HEK293 (cell line): ENCODE results near the gene PNLIP.

Experiments used
- CTCF ChIA-PET: fragments of 350-600 bp; formaldehyde crosslinking; extraction: SDS; loops from one replicate; lab custom pipeline; 2021; ENCODE audit warnings: antibody characterized with exemption; lab: Yijun Ruan, JAX
- POLR2A ChIA-PET: fragments of 300-600 bp; formaldehyde crosslinking; extraction: SDS; loops from one replicate; lab custom pipeline; 2020; ENCODE audit warnings: antibody characterized with exemption, inconsistent platforms; lab: Yijun Ruan, JAX
- H3K27ac ChIP-seq: fragments of 200-500 bp; sonication (Bioruptor generic); 2 replicates; pipeline ENCODE4 v1.5.1; 2014; ENCODE audit warnings: low read depth, low read length, control low read depth, inconsistent platforms; ENCODE audit errors: extremely low read depth
- H3K36me3 ChIP-seq, 2 experiments: fragments of 200-500 bp in 1 of 2; sonication (Bioruptor generic) in 1 of 2; 1 replicate in 1 of 2; 2 replicates in 1 of 2; pipeline ENCODE4 v1.5.1; 2014 to 2017; ENCODE audit warnings: inconsistent platforms in 2 of 2, low read length in 2 of 2; ENCODE audit not compliant: control insufficient read depth in 2 of 2, insufficient read depth in 1 of 2
- H3K4me1 ChIP-seq: fragments of 200-500 bp; sonication (Bioruptor generic); 2 replicates; pipeline ENCODE4 v1.5.1; 2014; ENCODE audit warnings: mild to moderate bottlenecking, low read length, inconsistent platforms; ENCODE audit not compliant: control insufficient read depth, insufficient read depth
- H3K4me3 ChIP-seq: 2 replicates; pipeline ENCODE4 v1.5.1; 2011; ENCODE audit warnings: low read depth, mild to moderate bottlenecking, control low read depth, low read length, moderate library complexity
- H3K9me3 ChIP-seq: fragments of 200-500 bp; sonication (Bioruptor generic); 2 replicates; pipeline ENCODE4 v1.5.1; 2014; ENCODE audit warnings: low read depth, low read length, inconsistent platforms; ENCODE audit not compliant: control insufficient read depth, insufficient read depth
- ELK4 ChIP-seq: IDR thresholded peaks from 2 replicates; pipeline ENCODE4 v1.6.1; 2011; ENCODE audit warnings: mild to moderate bottlenecking, low read depth, low read length, borderline replicate concordance
- MZF1 ChIP-seq: fragments of 450-650 bp; formaldehyde crosslinking; IDR thresholded peaks from 2 replicates; pipeline ENCODE4 v1.5.1; 2017; ENCODE audit warnings: missing biosample characterization, missing genetic modification characterization, borderline replicate concordance
- RBAK ChIP-seq: fragments of 450-650 bp; formaldehyde crosslinking; IDR thresholded peaks from 2 replicates; pipeline ENCODE4 v1.5.1; 2016; ENCODE audit warnings: missing biosample characterization, missing genetic modification characterization
- SCRT2 ChIP-seq: fragments of 450-650 bp; formaldehyde crosslinking; IDR thresholded peaks from 2 replicates; pipeline ENCODE4 v1.5.1; 2016; ENCODE audit warnings: missing biosample characterization, missing genetic modification characterization
- SETDB1 ChIP-seq: IDR thresholded peaks from one replicate; pipeline ENCODE4 v1.6.1; 2017; ENCODE audit warnings: mild to moderate bottlenecking, low read length, moderate library complexity, mixed read lengths; ENCODE audit not compliant: insufficient read length
- SP7 ChIP-seq: fragments of 450-650 bp; formaldehyde crosslinking; IDR thresholded peaks from 2 replicates; pipeline ENCODE4 v1.5.1; 2016; ENCODE audit warnings: missing biosample characterization, missing genetic modification characterization
- TCF7L2 ChIP-seq: IDR thresholded peaks from 2 replicates; pipeline ENCODE4 v1.6.1; 2011; ENCODE audit warnings: low read depth, mild to moderate bottlenecking, inconsistent platforms, low read length, moderate library complexity, borderline replicate concordance
- YY1 ChIP-seq: fragments of 450-650 bp; formaldehyde crosslinking; IDR thresholded peaks from 2 replicates; pipeline ENCODE4 v1.5.1; 2018; ENCODE audit warnings: missing biosample characterization, missing genetic modification characterization
- ZBTB20 ChIP-seq: fragments of 450-650 bp; formaldehyde crosslinking; IDR thresholded peaks from 2 replicates; pipeline ENCODE4 v1.5.1; 2016; ENCODE audit warnings: missing biosample characterization, missing genetic modification characterization
- ZBTB21 ChIP-seq: fragments of 450-650 bp; formaldehyde crosslinking; IDR thresholded peaks from 2 replicates; pipeline ENCODE4 v1.5.1; 2017; ENCODE audit warnings: missing biosample characterization, missing genetic modification characterization
- ZFP37 ChIP-seq: fragments of 450-650 bp; formaldehyde crosslinking; IDR thresholded peaks from 2 replicates; pipeline ENCODE4 v1.5.1; 2016; ENCODE audit warnings: missing biosample characterization, missing genetic modification characterization
- ZNF184 ChIP-seq: fragments of 450-650 bp; IDR thresholded peaks from 2 replicates; pipeline ENCODE4 v1.5.1; 2018; ENCODE audit warnings: missing biosample characterization, mild to moderate bottlenecking, missing genetic modification characterization
- ZNF214 ChIP-seq: fragments of 450-650 bp; formaldehyde crosslinking; IDR thresholded peaks from 2 replicates; pipeline ENCODE4 v1.5.1; 2017; ENCODE audit warnings: missing biosample characterization, mild to moderate bottlenecking, missing genetic modification characterization, borderline replicate concordance
- ZNF23 ChIP-seq: fragments of 450-650 bp; formaldehyde crosslinking; IDR thresholded peaks from 2 replicates; pipeline ENCODE4 v1.5.1; 2016; ENCODE audit warnings: missing biosample characterization, missing genetic modification characterization, borderline replicate concordance
- ZNF335 ChIP-seq: fragments of 450-650 bp; formaldehyde crosslinking; conservative IDR thresholded peaks from 2 replicates; pipeline ENCODE4 v1.5.1; 2016; ENCODE audit warnings: missing biosample characterization, missing genetic modification characterization
- ZNF366 ChIP-seq: fragments of 450-650 bp; formaldehyde crosslinking; conservative IDR thresholded peaks from 2 replicates; pipeline ENCODE4 v1.5.1; 2016; ENCODE audit warnings: missing biosample characterization, missing genetic modification characterization
- ZNF391 ChIP-seq: fragments of 450-650 bp; formaldehyde crosslinking; IDR thresholded peaks from 2 replicates; pipeline ENCODE4 v1.5.1; 2016; ENCODE audit warnings: low read depth, missing biosample characterization, missing genetic modification characterization, borderline replicate concordance
- ZNF416 ChIP-seq: fragments of 450-650 bp; formaldehyde crosslinking; IDR thresholded peaks from 2 replicates; pipeline ENCODE4 v1.5.1; 2016; ENCODE audit warnings: missing biosample characterization, missing genetic modification characterization
- ZNF549 ChIP-seq: fragments of 450-650 bp; IDR thresholded peaks from 2 replicates; pipeline ENCODE4 v1.5.1; 2018; ENCODE audit warnings: missing biosample characterization, missing genetic modification characterization, mild to moderate bottlenecking, inconsistent platforms, moderate library complexity
- ZNF629 ChIP-seq: fragments of 450-650 bp; formaldehyde crosslinking; IDR thresholded peaks from 2 replicates; pipeline ENCODE4 v1.5.1; 2017; ENCODE audit warnings: missing biosample characterization, missing genetic modification characterization
- ZNF660 ChIP-seq: fragments of 450-650 bp; IDR thresholded peaks from 2 replicates; pipeline ENCODE4 v1.5.1; 2018; ENCODE audit warnings: missing biosample characterization, mild to moderate bottlenecking, missing genetic modification characterization
- ZNF791 ChIP-seq: fragments of 450-650 bp; formaldehyde crosslinking; IDR thresholded peaks from 2 replicates; pipeline ENCODE4 v1.5.1; 2016; ENCODE audit warnings: missing biosample characterization, missing genetic modification characterization
- ZSCAN5A ChIP-seq: fragments of 450-650 bp; formaldehyde crosslinking; IDR thresholded peaks from 2 replicates; pipeline ENCODE4 v1.5.1; 2016; ENCODE audit warnings: missing biosample characterization, missing genetic modification characterization
- TF ChIP-seq, protein P1 (sequence below): fragments of 450-650 bp; formaldehyde crosslinking; IDR thresholded peaks from 2 replicates; pipeline ENCODE4 v1.5.1; 2017; ENCODE audit warnings: missing biosample characterization, missing genetic modification characterization
- TF ChIP-seq, protein P2 (sequence below): fragments of 450-650 bp; formaldehyde crosslinking; IDR thresholded peaks from 2 replicates; pipeline ENCODE4 v1.5.1; 2016; ENCODE audit warnings: missing biosample characterization, missing genetic modification characterization
- TF ChIP-seq, protein P3 (sequence below): fragments of 450-650 bp; formaldehyde crosslinking; IDR thresholded peaks from 2 replicates; pipeline ENCODE4 v1.5.0; 2017; ENCODE audit warnings: missing biosample characterization, missing genetic modification characterization, borderline replicate concordance

Gene PNLIP

DNA sequence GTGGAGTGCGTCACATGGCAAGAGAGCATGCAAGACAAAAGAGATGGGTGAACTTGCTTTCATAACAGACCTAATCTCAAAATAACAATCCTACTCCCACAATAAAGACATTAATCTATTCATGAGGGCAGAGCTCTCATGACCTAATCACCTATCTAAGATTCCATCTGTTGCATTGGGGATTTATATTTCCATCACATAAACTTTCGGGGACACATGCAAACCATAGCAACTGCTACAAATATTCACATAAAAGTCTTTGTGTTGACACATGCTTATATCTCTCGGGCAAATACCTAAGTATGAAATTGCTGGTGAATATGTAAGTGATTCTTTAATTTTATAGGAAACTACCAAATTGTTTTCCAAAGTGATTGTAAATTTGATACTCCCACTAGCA is 29.1 kb downstream of the PNLIP start (continued):
- TF ChIP-seq ZNF791 (tag by site-specific recombination) (no peak), ZNF416 (tag by site-specific recombination) (no peak), ZNF23 (tag by site-specific recombination) (no peak), TCF7L2 (no peak), ZNF391 (tag by site-specific recombination) (no peak)
- TF ChIP-seq, protein P1, sequence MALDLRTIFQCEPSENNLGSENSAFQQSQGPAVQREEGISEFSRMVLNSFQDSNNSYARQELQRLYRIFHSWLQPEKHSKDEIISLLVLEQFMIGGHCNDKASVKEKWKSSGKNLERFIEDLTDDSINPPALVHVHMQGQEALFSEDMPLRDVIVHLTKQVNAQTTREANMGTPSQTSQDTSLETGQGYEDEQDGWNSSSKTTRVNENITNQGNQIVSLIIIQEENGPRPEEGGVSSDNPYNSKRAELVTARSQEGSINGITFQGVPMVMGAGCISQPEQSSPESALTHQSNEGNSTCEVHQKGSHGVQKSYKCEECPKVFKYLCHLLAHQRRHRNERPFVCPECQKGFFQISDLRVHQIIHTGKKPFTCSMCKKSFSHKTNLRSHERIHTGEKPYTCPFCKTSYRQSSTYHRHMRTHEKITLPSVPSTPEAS (tag by site-specific recombination) = no peak

DNA sequence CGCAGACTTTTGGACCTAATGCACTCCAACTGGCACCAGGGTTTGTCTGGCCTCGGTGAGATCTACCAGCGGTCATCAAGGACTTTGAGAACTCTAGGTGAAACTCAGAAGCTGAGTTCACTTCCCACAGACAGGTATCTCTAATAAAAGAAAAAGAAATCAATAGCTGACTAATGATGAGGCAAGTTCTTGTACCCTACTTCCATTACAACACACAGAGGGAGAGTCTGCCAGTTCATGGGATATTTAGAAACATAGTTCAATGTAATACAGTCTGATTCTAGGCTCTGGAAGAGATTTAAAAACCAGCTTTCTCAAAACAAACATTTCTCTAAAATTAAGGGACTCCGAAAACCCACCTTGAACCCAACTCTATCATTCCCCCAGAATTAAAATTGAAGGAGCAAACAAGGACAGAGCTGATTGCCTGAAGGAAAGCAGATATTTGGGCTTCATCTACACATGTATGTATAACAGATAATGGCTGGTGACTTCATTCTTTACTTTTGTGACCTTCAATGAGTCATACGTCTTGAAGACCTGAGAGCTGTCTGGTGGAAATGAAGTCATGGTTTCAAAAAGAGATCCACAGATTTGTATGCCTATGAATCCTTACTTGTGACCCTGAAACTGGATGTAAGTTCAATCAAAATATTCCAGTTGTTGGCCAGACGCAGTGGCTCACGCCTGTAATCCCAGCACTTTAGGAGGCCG is 42.3 kb downstream of the PNLIP start:
- POLR2A ChIA-PET = no interaction called here
- TF ChIP-seq ZBTB21 (tag by site-specific recombination) (peak; percentile 66; the same call in 1 of the 2 replicates), ZSCAN5A (no peak), ZNF549 (tag by site-specific recombination) (no peak), ZNF660 (tag by site-specific recombination) (peak; percentile 41; the same call in 1 of the 2 replicates), ZNF366 (tag by site-specific recombination) (peak; percentile 66), ZNF335 (tag by site-specific recombination) (0 out of 2 replicates have a peak, but pooled peaks have one; percentile 39), ZNF184 (tag by site-specific recombination) (peak; percentile 37; the same call in 1 of the 2 replicates), MZF1 (tag by site-specific recombination) (no peak), ZNF629 (tag by site-specific recombination) (peak; percentile 84), ZBTB20 (peak; percentile 38; the same call in 1 of the 2 replicates), ZFP37 (0 out of 2 replicates have a peak, but pooled peaks have one; percentile 49)
- TF ChIP-seq, protein P2, sequence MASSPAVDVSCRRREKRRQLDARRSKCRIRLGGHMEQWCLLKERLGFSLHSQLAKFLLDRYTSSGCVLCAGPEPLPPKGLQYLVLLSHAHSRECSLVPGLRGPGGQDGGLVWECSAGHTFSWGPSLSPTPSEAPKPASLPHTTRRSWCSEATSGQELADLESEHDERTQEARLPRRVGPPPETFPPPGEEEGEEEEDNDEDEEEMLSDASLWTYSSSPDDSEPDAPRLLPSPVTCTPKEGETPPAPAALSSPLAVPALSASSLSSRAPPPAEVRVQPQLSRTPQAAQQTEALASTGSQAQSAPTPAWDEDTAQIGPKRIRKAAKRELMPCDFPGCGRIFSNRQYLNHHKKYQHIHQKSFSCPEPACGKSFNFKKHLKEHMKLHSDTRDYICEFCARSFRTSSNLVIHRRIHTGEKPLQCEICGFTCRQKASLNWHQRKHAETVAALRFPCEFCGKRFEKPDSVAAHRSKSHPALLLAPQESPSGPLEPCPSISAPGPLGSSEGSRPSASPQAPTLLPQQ = peak; percentile 36; the same call in 1 of the 2 replicates
- CTCF ChIA-PET = interaction anchor here (0.5 to 0.6 kb wide), 2 partner anchors 297 to 467 kb away, joined by 3 to 4 read pairs; no protein-coding TSS in a partner anchor
- Histone ChIP-seq H3K9me3 (no peaks in the 10 kb centered on the region), H3K36me3 (no peaks in the 10 kb centered on the region), H3K4me1 (peaks cover 9% of the 10 kb centered on the region), H3K4me3 (no peak overlapping the region), H3K27ac (no peak overlapping the region)

DNA sequence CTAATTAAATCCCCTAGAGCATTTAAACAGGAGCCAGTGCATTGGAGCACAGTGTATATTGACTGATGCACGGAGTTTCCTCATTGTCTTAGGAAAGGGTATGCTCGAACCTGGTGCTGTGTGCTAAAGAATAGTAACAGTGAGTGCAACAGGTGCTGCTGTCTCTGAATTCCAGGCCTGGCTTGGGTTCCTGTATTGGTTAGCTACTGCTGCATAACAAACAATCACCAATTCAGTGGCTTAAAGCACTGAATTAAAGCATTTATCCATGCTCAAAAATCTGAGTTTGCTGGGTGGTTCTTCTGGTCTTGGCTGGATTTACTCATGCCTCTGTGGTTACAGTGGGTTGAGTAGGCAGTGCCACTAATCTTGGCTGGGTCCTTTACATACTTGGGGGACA is 43.3 kb downstream of the PNLIP start:
- Histone ChIP-seq H3K27ac (no peak overlapping the region), H3K4me1 (peaks cover 9% of the 10 kb centered on the region), H3K9me3 (no peaks in the 10 kb centered on the region), H3K36me3 (no peaks in the 10 kb centered on the region), H3K4me3 (no peak overlapping the region)
- POLR2A ChIA-PET = no interaction called here
- CTCF ChIA-PET = interaction anchor here (0.7 kb wide), 1 partner anchor 10 kb away, joined by 3 read pairs; no protein-coding TSS in a partner anchor
- TF ChIP-seq, protein P3, sequence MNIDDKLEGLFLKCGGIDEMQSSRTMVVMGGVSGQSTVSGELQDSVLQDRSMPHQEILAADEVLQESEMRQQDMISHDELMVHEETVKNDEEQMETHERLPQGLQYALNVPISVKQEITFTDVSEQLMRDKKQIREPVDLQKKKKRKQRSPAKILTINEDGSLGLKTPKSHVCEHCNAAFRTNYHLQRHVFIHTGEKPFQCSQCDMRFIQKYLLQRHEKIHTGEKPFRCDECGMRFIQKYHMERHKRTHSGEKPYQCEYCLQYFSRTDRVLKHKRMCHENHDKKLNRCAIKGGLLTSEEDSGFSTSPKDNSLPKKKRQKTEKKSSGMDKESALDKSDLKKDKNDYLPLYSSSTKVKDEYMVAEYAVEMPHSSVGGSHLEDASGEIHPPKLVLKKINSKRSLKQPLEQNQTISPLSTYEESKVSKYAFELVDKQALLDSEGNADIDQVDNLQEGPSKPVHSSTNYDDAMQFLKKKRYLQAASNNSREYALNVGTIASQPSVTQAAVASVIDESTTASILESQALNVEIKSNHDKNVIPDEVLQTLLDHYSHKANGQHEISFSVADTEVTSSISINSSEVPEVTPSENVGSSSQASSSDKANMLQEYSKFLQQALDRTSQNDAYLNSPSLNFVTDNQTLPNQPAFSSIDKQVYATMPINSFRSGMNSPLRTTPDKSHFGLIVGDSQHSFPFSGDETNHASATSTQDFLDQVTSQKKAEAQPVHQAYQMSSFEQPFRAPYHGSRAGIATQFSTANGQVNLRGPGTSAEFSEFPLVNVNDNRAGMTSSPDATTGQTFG = no peak
- TF ChIP-seq ELK4 = no peak
- TF ChIP-seq SP7 (tag by site-specific recombination) = no peak
- peak; percentile 12 for TF ChIP-seq SETDB1
- no peak for TF ChIP-seq ZNF214 (tag by site-specific recombination)
- no peak for TF ChIP-seq YY1 (tag by site-specific recombination)
- TF ChIP-seq SCRT2 = peak; percentile 81
- TF ChIP-seq RBAK (tag by site-specific recombination) = peak; percentile 96
